HEK293T (cell line): ENCODE data around the gene GPD2.

Experiments used
- BHLHE40 ChIP-seq: fragments of 450-650 bp; IDR thresholded peaks from 2 replicates; pipeline ENCODE4 v1.6.1; 2016; ENCODE audit warnings: mild to moderate bottlenecking, moderate library complexity, borderline replicate concordance
- ELF4 ChIP-seq: fragments of 450-650 bp; IDR thresholded peaks from 2 replicates; pipeline ENCODE4 v1.6.1; 2017; ENCODE audit warnings: antibody characterized with exemption
- FOXA1 ChIP-seq: fragments of 450-650 bp; IDR thresholded peaks from 2 replicates; pipeline ENCODE4 v1.6.1; 2016; ENCODE audit warnings: mild to moderate bottlenecking
- FOXM1 ChIP-seq: fragments of 450-650 bp; IDR thresholded peaks from 2 replicates; pipeline ENCODE4 v1.6.1; 2017; ENCODE audit warnings: mild to moderate bottlenecking, borderline replicate concordance
- HDGF ChIP-seq: fragments of 450-650 bp; IDR thresholded peaks from 2 replicates; pipeline ENCODE4 v1.6.1; 2017; ENCODE audit warnings: antibody characterized with exemption, borderline replicate concordance
- NFRKB ChIP-seq: fragments of 450-650 bp; IDR thresholded peaks from 2 replicates; pipeline ENCODE4 v1.6.1; 2016; ENCODE audit warnings: mild to moderate bottlenecking, moderate library complexity
- SP1 ChIP-seq: fragments of 450-650 bp; IDR thresholded peaks from 2 replicates; pipeline ENCODE4 v1.6.1; 2017
- SUZ12 ChIP-seq: fragments of 450-650 bp; IDR thresholded peaks from 2 replicates; pipeline ENCODE4 v1.6.1; 2016; ENCODE audit warnings: mild to moderate bottlenecking
- TARDBP ChIP-seq: fragments of 450-650 bp; IDR thresholded peaks from 2 replicates; pipeline ENCODE4 v1.6.1; 2016
- ZNF384 ChIP-seq: fragments of 450-650 bp; IDR thresholded peaks from 2 replicates; pipeline ENCODE4 v1.6.1; 2016

- TF ChIP-seq FOXM1 (no peak), SUZ12 (no peak), HDGF (no peak), BHLHE40 (no peak), SP1 (no peak), ZNF384 (no peak), ELF4 (no peak), FOXA1 (no peak), NFRKB (no peak), TARDBP (no peak)
Observed at GRCh38 chr2:156537141-156537540, 101.0 kb downstream of the GPD2 start.
